NCI-H2196 (cell line): ENCODE measurements around the gene BMAL1.

ENCODE experiments used
- DNase-seq: peaks from one replicate; lab custom pipeline; 2025; ENCODE audit not compliant: unreplicated experiment; lab: John Stamatoyannopoulos, UW

BMAL1 gene

GRCh38 chr11:13290221-13290980 lies 12.8 kb downstream of the BMAL1 start:
- DNase-seq = no peak

- DNase-seq = no peak
Measured at GRCh38 chr11:13291361-13291760, 13.8 kb downstream of the BMAL1 start.

DNA sequence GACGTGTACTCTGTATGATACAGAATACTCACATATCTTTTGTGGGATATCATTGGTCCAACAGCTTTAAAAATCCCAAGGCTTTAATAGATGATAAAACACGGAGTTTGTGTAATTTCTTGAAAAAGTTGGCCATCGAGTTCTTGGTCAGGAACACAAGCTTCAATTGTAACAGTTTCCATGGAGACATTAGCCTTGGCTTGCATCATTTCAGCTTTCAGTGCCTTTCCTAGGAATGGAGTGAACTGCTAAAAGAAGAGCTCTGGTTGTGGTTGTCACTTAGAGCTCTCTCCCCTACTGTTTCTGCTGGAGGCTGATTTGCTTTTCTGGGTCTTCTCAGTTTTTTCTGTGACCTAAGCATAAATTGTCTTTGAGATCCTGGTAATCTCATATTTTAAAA lies 14.2 kb downstream of the BMAL1 start:
- DNase-seq = no peak

- DNase-seq = no peak
Measured at GRCh38 chr11:13292970-13293369, 15.4 kb downstream of the BMAL1 start.

GRCh38 chr11:13294178-13294577 lies 16.6 kb downstream of the BMAL1 start:
- DNase-seq = no peak

DNA sequence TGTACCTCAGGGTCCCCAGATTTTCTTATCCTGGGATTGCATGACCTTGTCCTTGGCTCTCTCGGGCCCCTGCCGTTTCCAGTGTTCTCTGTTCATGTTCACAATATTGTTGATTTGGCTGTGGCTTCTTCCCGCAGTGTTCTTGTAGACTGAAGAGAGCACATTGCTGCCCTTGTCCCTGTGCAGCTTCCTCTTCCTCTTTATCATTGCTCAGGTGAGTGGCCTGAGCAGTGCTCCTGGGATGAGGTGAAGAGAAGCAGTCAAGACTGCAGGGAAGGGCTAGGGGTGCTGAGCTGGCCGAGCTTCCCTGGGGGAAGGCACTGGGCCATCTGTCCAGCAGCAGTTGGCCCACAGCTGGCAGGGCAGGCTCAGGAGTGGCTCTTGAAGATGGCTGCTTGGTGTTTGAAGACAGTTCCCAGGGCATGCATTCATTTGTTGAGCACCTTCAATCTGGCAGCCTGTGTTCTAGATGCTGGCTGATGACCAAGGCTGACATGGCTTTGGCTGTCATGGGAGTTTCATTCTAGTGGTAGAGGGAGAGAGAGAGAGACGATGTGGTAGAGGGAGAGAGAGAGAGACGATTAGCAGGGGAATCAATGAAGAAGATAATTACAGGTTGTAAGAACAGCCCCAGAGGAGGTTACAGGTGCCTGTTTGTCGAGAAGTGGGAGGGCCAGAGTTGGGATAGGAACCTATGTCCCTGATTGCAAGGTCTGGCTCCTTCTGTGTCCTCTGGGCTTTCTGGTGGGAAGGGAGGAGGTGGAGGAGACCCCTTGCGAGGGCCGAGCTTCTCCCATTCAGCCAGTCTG lies 17.4 kb downstream of the BMAL1 start:
- DNase-seq = no peak

GRCh38 chr11:13297308-13297916 lies 19.8 kb downstream of the BMAL1 start:
- no peak for DNase-seq

GRCh38 chr11:13297917-13298356 lies 20.3 kb downstream of the BMAL1 start:
- peak; percentile 31 for DNase-seq

DNA sequence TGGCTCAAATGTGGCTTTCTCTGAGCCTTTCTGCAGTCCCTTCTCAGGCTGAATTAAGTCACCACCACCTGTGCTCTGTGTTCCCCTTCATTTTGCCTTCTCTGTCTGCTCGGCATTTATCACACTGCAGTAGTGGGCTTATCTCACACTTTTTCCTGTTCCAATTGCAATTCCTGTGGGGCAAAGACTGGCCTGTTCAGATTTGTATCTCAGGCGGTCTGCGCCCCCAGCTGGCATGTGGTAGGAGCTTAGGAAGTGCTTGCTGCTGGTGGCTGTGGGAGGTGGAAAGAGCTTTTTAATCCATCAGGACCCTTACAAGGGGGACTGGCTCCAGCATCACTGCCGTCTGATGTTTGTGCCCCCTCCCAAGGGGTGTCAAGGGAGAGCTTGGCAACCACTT lies 21.2 kb downstream of the BMAL1 start:
- no peak for DNase-seq

GRCh38 chr11:13301522-13301921 lies 23.9 kb downstream of the BMAL1 start:
- no peak for DNase-seq

GRCh38 chr11:13302420-13302958 lies 24.9 kb downstream of the BMAL1 start:
- no peak for DNase-seq

- no peak for DNase-seq
Measured at GRCh38 chr11:13303668-13304649, 26.4 kb downstream of the BMAL1 start.

GRCh38 chr11:13304655-13305335 lies 27.2 kb downstream of the BMAL1 start:
- DNase-seq = no peak

DNA sequence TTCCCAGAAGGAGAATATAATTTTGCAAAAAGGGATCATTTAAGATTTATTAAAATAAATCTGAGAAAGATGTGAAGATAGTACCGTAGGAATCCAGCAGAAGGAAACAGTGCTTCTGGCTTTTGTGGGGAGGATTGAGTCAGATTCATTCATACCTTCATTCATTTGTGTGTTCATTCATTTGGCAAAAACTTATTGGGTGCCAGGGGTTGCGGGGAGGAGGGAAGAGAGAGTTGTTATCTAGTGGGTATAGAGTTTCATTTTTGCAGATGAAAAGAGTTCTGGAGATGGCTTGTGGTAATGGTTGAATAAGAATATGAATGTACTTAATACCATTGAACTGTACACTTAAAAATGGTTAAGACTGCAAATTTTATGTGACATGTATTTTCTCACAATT lies 31.1 kb downstream of the BMAL1 start:
- DNase-seq = no peak

GRCh38 chr11:13309156-13309555 lies 31.6 kb downstream of the BMAL1 start:
- DNase-seq = no peak

- no peak for DNase-seq
Measured at GRCh38 chr11:13310443-13310842, 32.9 kb downstream of the BMAL1 start.

- DNase-seq = no peak
Measured at GRCh38 chr11:13311570-13311969, 34.0 kb downstream of the BMAL1 start.

- no peak for DNase-seq
Measured at GRCh38 chr11:13313005-13313819, 35.6 kb downstream of the BMAL1 start.
